Gastroesophageal sphincter (tissue), 4 donors: ENCODE data around the gene MMP7. TPM values are rescaled to one million over a fixed set of nuclear protein-coding genes. Genes with fewer than 3 reads are reported as not detected.

Experiments used
- ATAC-seq: fragments of 150-250 bp; one replicate; pipeline ENCODE4 v1.9.1; 2016; ENCODE audit warnings: mild to moderate bottlenecking, moderate library complexity
- H3K27ac ChIP-seq, 4 donors: fragments of 200-600 bp; sonication (generic) in 3 of 4; 1 replicate in 3 of 4; 2 replicates in 1 of 4; pipeline ENCODE4 v1.5.1; 2016 to 2019
- H3K27me3 ChIP-seq: fragments of 200-600 bp; sonication (generic); one replicate; pipeline ENCODE4 v1.5.1; 2019
- H3K36me3 ChIP-seq, 2 donors: fragments of 200-600 bp; sonication (generic); one replicate each; pipeline ENCODE4 v1.5.1; 2019; ENCODE audit warnings: control low read depth in 1 of 2
- H3K4me1 ChIP-seq, 3 donors: fragments of 200-600 bp; sonication (generic); 1 replicate in 2 of 3; 2 replicates in 1 of 3; pipeline ENCODE4 v1.5.1; 2016 to 2019; ENCODE audit warnings: control low read depth in 2 of 3
- H3K4me3 ChIP-seq, 2 donors: fragments of 200-600 bp; sonication (generic); one replicate each; pipeline ENCODE4 v1.5.1; 2019; ENCODE audit warnings: mild to moderate bottlenecking in 1 of 2, moderate library complexity in 1 of 2
- H3K9me3 ChIP-seq, 3 donors: fragments of 200-600 bp; sonication (generic); one replicate each; pipeline ENCODE4 v1.5.1; 2017 to 2019; ENCODE audit warnings: control low read depth in 2 of 3
- EP300 ChIP-seq: sonication (generic); formaldehyde crosslinking; IDR thresholded peaks from one replicate; pipeline ENCODE4 v1.6.1; 2017; ENCODE audit warnings: antibody characterized with exemption, mild to moderate bottlenecking
- POLR2A ChIP-seq, 2 donors: fragments of 450-650 bp; IDR thresholded peaks; one replicate each; pipeline ENCODE4 v1.6.1; 2017; ENCODE audit warnings: antibody characterized with exemption in 2 of 2, mild to moderate bottlenecking in 2 of 2, moderate library complexity in 1 of 2
- POLR2AphosphoS5 ChIP-seq: sonication (generic); formaldehyde crosslinking; IDR thresholded peaks from one replicate; pipeline ENCODE4 v1.6.1; 2017; ENCODE audit warnings: antibody characterized with exemption
- WGBS, 2 donors: methylation state at CpG; one replicate each; pipeline ENCODE4 v1.1.5; 2018; ENCODE audit warnings: low coverage in 1 of 2; 5-methylcytosine and 5-hydroxymethylcytosine counted together
- total RNA-seq, 4 donors: library from RNA; depleted of rRNA; stranded (reverse); fragments of >200 nt; gene quantifications; one replicate each; pipeline ENCODE4 v1.1.0, GENCODE V29; 2016
- TF ChIP-seq, protein P1 (sequence below), 4 experiments: fragments of 200-600 bp in 2 of 4; fragments of 450-650 bp in 2 of 4; sonication (generic) in 1 of 4; IDR thresholded peaks; one replicate each; pipeline ENCODE4 v1.5.1; 2017 to 2019; ENCODE audit warnings: antibody characterized with exemption in 4 of 4, mild to moderate bottlenecking in 2 of 4, moderate library complexity in 2 of 4

The MMP7 gene
- total RNA-seq, 4 donors from 2014 or later: 36.7 TPM; not detected in 3

DNA sequence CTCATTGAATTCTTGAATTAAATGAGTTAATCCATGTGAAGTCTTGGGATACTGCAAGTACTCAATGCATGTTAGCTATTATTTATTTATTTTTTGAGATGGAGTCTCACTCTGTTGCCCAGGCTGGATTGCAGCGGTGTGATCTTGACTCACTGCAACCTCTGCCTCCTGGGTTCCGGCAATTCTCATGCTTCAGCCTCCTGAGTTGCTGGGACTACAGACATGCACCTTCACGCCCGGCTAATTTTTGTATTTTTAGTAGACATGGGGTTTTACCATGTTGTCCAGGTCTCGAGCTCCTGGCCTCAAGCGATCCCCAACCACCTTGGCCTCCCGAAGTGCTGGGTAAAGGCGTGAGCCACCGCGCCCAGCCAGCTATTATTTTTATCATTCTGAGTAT is 9.4 kb downstream of the MMP7 start:
- no peak overlapping the region for H3K27ac ChIP-seq
- no peaks in the 10 kb centered on the region for H3K36me3 ChIP-seq
- TF ChIP-seq POLR2A (IDR thresholded peaks at IDR 0.05) (no peak), EP300 (no peak), POLR2AphosphoS5 (no peak)
- TF ChIP-seq, protein P1, sequence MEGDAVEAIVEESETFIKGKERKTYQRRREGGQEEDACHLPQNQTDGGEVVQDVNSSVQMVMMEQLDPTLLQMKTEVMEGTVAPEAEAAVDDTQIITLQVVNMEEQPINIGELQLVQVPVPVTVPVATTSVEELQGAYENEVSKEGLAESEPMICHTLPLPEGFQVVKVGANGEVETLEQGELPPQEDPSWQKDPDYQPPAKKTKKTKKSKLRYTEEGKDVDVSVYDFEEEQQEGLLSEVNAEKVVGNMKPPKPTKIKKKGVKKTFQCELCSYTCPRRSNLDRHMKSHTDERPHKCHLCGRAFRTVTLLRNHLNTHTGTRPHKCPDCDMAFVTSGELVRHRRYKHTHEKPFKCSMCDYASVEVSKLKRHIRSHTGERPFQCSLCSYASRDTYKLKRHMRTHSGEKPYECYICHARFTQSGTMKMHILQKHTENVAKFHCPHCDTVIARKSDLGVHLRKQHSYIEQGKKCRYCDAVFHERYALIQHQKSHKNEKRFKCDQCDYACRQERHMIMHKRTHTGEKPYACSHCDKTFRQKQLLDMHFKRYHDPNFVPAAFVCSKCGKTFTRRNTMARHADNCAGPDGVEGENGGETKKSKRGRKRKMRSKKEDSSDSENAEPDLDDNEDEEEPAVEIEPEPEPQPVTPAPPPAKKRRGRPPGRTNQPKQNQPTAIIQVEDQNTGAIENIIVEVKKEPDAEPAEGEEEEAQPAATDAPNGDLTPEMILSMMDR (IDR thresholded peaks at IDR 0.05): no peak
- ATAC-seq: no peak
- no peaks in the 10 kb centered on the region for H3K4me1 ChIP-seq
- no peaks in the 10 kb centered on the region for H3K27me3 ChIP-seq
- H3K4me3 ChIP-seq: no peak overlapping the region
- WGBS, 2 donors: 92 to 100% methylated on average over 1 to 10 of the region's 10 CpGs
- no peaks in the 10 kb centered on the region for H3K9me3 ChIP-seq

DNA sequence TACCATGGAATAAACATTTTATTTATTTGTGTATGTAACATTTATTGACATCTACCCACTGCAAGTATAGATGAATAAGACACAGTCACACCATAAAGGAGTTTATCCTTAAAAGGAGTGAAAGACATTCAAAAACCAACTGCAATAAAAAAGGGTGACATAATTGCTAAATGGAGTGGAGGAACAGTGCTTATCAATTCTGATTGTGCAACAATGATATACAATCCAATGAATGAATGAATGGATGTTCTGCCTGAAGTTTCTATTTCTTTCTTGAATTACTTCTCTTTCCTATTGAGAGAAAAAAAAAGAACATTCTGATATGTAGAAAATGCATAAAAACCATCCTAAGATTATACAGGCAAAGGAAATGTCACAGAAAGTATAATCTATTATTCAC is 10.0 kb downstream of the MMP7 start:
- no peak for ATAC-seq
- TF ChIP-seq, protein P1 (IDR thresholded peaks at IDR 0.05): no peak
- TF ChIP-seq EP300: no peak
- no peak for TF ChIP-seq POLR2A (IDR thresholded peaks at IDR 0.05)
- H3K4me1 ChIP-seq: no peaks in the 10 kb centered on the region
- H3K27ac ChIP-seq: no peak overlapping the region
- H3K4me3 ChIP-seq: no peak overlapping the region
- H3K27me3 ChIP-seq: no peaks in the 10 kb centered on the region
- H3K36me3 ChIP-seq: no peaks in the 10 kb centered on the region
- no peaks in the 10 kb centered on the region for H3K9me3 ChIP-seq

DNA sequence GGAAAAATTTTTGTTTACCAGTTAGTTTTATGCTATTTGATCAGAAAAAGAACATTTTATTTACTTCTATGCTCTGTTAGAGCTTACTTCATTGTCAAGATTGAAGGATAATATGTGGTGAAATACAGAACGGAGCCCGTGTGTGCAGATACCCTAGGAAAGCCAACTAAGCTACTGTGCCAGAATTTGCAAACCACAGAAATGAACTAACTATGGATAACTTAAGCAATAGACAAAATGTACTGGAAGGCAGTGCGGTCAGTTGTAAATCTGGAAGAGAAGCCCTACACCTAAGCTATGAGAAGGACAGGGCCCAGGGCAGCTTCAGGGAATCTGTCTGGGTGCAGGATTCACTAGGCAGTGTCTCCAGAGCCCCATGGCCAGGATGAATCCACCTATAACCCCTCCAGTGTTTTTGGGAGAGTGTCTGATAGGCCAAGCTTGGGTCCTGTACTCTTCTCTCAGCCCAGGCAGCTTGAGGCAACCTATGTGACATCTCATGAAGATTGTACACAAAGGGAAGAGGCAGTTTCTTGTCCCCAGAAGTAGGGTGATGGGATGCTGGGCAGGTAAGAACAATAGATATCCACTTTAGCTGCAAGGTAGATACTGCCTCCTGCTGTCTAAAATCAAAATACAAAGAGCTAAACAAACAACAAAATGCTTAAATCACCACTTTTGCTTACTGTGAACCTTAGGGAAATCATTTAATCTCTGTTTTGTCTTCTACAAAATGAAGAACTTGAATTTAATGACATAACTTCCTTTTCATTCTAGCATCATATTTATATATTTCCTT is 12.1 kb downstream of the MMP7 start:
- no peak for ATAC-seq
- no peaks in the 10 kb centered on the region for H3K4me1 ChIP-seq
- no peak overlapping the region for H3K27ac ChIP-seq
- no peaks in the 10 kb centered on the region for H3K36me3 ChIP-seq
- no peak overlapping the region for H3K4me3 ChIP-seq
- H3K27me3 ChIP-seq: no peaks in the 10 kb centered on the region
- WGBS, 2 donors: 93% methylated on average over 3 of the region's 3 CpGs; no CpG with 5 or more reads in 1 of the 2 donors
- TF ChIP-seq EP300 (no peak), POLR2AphosphoS5 (no peak), POLR2A (IDR thresholded peaks at IDR 0.05) (no peak)
- TF ChIP-seq, protein P1 (IDR thresholded peaks at IDR 0.05): no peak
- no peaks in the 10 kb centered on the region for H3K9me3 ChIP-seq

DNA sequence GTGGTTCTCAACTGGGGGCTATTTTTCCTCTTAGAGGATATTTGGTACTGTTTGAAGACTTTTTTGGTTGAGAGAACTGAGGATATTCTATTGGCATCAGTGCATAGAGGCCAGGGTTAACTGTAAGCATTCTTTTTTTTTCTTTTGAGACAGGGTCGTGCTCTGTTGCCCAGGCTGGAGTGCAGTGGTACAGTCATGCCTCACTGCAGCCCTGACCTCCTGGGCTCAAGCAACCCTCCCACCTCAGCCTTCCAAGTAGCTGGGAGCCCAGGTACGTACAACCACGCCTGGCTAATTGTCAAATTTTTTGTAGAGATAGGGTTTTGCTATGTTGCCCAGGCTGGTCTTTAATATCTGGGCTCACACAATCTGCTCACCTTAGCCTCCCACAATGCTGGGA is 12.9 kb downstream of the MMP7 start:
- no peak overlapping the region for H3K4me3 ChIP-seq
- H3K4me1 ChIP-seq: no peaks in the 10 kb centered on the region
- H3K27ac ChIP-seq: no peak overlapping the region
- TF ChIP-seq, protein P1 (IDR thresholded peaks at IDR 0.05): no peak
- TF ChIP-seq EP300: no peak
- no peak for TF ChIP-seq POLR2AphosphoS5
- TF ChIP-seq POLR2A (IDR thresholded peaks at IDR 0.05): no peak
- no peaks in the 10 kb centered on the region for H3K9me3 ChIP-seq
- no peaks in the 10 kb centered on the region for H3K27me3 ChIP-seq
- no peaks in the 10 kb centered on the region for H3K36me3 ChIP-seq
- no peak for ATAC-seq
- 87 to 88% methylated on average over 3 of the region's 3 CpGs for WGBS, 2 donors

DNA sequence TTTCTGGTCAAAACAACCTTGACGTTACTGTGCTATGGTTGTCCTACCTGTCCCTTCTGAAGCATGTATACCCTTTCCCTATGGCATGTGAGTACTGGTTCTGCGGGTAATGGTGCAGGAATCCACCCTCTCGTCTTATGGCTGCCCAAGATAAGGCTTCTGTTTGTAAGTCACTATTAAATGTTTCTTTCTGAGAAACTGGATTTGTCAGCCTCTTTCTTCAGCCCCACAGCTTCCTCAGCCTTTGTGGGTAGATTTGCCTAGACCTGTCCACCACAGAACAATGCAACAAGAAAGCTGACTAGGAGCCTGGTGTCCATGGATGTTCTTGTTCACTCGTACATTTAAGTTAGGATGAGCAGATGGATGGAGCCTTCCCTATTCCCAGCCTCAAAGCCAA is 14.4 kb downstream of the MMP7 start:
- H3K4me3 ChIP-seq: no peak overlapping the region
- no peaks in the 10 kb centered on the region for H3K27me3 ChIP-seq
- H3K27ac ChIP-seq: no peak overlapping the region
- TF ChIP-seq EP300: no peak
- TF ChIP-seq, protein P1 (IDR thresholded peaks at IDR 0.05): no peak
- no peak for TF ChIP-seq POLR2AphosphoS5
- TF ChIP-seq POLR2A (IDR thresholded peaks at IDR 0.05): no peak
- no peaks in the 10 kb centered on the region for H3K36me3 ChIP-seq
- 92 to 97% methylated on average over 4 of the region's 4 CpGs for WGBS, 2 donors
- H3K4me1 ChIP-seq: no peaks in the 10 kb centered on the region
- ATAC-seq: no peak
- H3K9me3 ChIP-seq: no peaks in the 10 kb centered on the region
